HFF-Myc (cell line): ENCODE results near the gene ESRRA.

Experiments used
- DNase-seq: peaks from one replicate; pipeline ENCODE4 v3.0.0-alpha.2; 2011; ENCODE audit warnings: low read depth; ENCODE audit errors: extremely low read depth
- H3K4me3 ChIP-seq: replicated peaks from 2 replicates; pipeline ENCODE4 v1.5.1; 2011; ENCODE audit warnings: low read depth, mild to moderate bottlenecking, control low read depth, low read length
- CTCF ChIP-seq: IDR thresholded peaks from 2 replicates; pipeline ENCODE4 v1.5.1; 2012; ENCODE audit warnings: mild to moderate bottlenecking, low read depth, low read length, control low read depth; ENCODE audit errors: missing control alignments

Gene ESRRA

GRCh38 chr11:64290352-64291261 lies 14.7 kb upstream of the ESRRA start:
- no peak for DNase-seq
- TF ChIP-seq CTCF: no peak
- H3K4me3 ChIP-seq: no peak overlapping the region

DNA sequence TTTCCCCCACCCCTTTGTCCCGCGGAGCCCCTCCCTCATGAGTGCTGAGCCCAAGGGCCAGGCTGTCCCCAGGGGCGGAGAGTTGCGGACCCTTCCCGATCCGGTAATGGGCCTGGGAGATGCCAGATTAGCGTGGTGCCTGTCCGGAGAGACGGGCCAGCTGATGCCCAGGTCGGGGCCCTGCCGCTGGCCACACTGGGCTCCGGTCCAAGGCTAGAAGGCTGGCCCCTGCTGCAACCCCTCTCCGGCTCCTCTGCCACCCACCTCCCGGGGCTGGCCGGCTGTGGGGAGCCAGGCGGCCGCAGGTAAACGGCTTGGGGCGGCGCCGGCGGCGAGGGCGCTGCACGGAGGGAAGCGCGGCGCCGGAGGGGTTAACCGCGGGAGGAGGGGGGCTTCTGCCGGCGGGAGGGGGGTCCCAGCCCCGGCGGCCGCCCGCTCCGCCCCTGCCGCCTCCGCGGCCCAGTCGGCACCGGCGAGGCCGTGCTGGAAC lies 14.0 kb upstream of the ESRRA start, which contains the start of gene KCNK4:
TSS of gene KCNK4 (plus strand) at position 41 of the 490 bp plus-strand sequence. CDS start 1,717 bp downstream, outside the sequence.
- no peak for DNase-seq
- H3K4me3 ChIP-seq: peak within 1 kb of the TSS; percentile 9; the same call in 1 of the 2 replicates
- TF ChIP-seq CTCF: no peak

- DNase-seq: no peak
- H3K4me3 ChIP-seq: peak overlapping the region; percentile 9; the same call in 1 of the 2 replicates
- no peak for TF ChIP-seq CTCF
Observed at GRCh38 chr11:64291752-64292459, 13.4 kb upstream of the ESRRA start.

- TF ChIP-seq CTCF: no peak
- H3K4me3 ChIP-seq: peak overlapping the region; percentile 9; the same call in 1 of the 2 replicates
- DNase-seq: no peak
Observed at GRCh38 chr11:64292460-64293254, 12.7 kb upstream of the ESRRA start.

- no peak for TF ChIP-seq CTCF
- H3K4me3 ChIP-seq: no peak overlapping the region
- DNase-seq: no peak
Observed at GRCh38 chr11:64294774-64295173, 10.6 kb upstream of the ESRRA start.

- no peak for DNase-seq
- H3K4me3 ChIP-seq: no peak overlapping the region
- no peak for TF ChIP-seq CTCF
Observed at GRCh38 chr11:64295760-64296159, 9.6 kb upstream of the ESRRA start.
